T-helper 9 cell (primary cell): Measurements from ENCODE around the gene SCAP.

Experiments used
- DNase-seq: peaks from one replicate; pipeline ENCODE4 v3.0.0-alpha.2; 2020

Gene SCAP

GRCh38 chr3:47412842-47413520, 62.8 kb downstream of the SCAP start:
- DNase-seq = no peak

DNA sequence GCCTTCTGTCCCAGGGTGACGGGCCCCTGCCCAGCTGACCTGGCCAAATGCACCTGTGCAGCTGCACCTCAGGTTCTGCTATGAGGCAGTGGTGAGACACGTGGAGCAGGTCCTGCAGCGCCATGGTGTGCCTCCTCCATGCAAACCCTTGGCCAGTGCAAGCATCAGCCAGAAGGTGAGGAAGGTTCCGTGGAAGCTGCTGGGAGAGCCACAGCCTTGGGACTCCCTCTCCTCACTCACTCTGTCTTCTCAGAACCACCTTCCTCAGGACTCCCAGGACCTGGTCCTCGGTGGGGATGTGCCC, 63.3 kb downstream of the SCAP start:
- no peak for DNase-seq

- no peak for DNase-seq
Measured at GRCh38 chr3:47411696-47412452, 63.9 kb downstream of the SCAP start.

- DNase-seq = no peak
Measured at GRCh38 chr3:47410801-47411646, 64.7 kb downstream of the SCAP start.

- no peak for DNase-seq
Measured at GRCh38 chr3:47410417-47410720, 65.4 kb downstream of the SCAP start.

- no peak for DNase-seq
Measured at GRCh38 chr3:47409688-47410416, 65.9 kb downstream of the SCAP start.

DNA sequence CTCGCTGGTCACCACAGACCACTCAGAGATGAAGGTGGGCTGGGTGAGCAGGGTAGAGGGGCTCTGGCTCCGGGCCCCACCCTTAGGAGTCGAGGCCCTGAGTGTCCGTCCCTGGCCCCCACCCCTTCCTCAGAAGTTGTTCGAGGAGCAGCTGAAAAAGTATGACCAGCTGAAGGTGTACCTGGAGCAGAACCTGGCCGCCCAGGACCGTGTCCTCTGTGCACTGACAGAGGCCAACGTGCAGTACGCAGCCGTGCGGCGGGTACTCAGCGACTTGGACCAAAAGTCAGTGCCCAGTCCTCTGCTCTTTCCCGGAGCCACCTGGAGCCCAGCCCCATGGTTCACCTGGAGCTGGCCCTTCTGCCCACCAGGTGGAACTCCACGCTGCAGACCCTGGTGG, 66.5 kb downstream of the SCAP start:
- no peak for DNase-seq

- DNase-seq = no peak
Measured at GRCh38 chr3:47408839-47409229, 66.9 kb downstream of the SCAP start.

DNA sequence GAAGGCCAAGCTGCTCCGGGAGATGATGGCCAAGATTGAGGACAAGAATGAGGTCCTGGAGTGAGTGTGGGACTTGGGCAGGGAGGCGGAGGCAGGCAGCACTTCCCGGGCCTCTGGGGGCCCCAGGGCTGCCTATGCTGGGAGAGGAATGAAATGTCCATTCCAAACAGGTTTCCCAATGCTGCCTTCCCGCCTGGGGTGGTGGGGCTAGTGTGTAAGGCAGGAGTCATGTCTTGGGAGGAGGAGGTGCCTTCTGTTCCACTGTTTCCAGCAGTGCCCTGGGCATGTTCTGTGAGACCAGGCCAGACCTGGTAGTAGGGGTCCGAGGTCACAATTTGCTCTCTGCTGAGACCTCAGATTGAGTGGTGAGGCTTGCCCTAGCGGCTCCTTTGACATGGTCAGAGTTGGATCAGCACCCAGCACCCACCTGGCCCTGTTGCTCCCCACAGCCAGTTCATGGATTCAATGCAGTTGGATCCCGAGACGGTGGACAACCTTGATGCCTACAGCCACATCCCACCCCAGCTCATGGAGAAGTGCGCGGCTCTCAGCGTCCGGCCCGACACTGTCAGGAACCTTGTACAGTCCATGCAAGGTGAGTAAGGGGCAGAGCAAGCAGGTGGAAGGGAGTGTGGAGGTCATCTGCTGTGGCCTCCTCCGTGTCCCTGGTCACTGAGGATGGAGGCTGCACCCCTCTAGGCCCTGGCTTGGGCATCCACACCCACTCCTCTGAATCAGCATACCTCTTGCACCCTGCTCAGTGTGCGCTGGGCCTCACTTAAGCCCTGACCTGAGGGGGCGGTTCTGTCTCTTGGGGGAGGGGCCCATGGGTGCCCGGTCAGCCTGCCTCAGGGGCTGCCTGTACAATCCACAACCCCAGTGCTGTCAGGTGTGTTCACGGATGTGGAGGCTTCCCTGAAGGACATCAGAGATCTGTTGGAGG, 67.6 kb downstream of the SCAP start:
- DNase-seq = no peak

DNA sequence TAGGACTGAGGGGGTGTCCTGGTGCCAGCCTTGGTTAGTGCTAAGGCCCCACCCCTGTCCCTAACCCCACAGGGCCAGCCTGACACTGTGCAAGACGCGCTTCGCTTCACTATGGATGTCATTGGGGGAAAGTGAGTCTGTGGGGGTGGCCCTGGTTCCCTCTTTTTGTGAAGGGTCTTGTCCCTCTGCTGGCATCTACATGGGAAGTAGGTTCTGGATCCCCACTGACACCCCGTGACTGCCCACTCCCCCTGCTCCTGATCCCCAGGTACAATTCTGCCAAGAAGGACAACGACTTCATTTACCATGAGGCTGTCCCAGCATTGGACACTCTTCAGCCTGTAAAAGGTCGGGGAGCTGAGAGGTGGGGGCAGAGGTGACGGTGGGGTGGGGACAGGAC, 68.5 kb downstream of the SCAP start:
- DNase-seq = no peak

DNA sequence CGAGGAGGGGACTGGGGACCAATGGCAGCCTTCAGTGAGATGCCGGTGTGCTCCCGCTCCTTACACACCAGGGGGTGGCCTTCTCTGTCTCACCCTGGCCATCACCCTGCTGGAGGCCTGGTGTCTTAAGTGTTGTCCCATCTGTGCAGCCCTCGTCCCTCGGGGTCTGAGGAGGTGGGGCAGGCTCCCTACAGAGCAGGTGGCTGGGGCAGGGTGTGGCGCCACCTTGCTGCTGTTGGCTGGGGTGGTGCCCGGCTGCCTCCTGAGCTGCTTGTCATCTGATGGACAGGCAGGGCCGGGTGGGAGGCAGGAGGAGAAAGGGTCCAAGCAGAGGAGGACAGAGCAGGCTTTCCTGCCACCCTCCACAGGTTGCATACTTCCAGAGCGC, 69.0 kb downstream of the SCAP start:
- no peak for DNase-seq

DNA sequence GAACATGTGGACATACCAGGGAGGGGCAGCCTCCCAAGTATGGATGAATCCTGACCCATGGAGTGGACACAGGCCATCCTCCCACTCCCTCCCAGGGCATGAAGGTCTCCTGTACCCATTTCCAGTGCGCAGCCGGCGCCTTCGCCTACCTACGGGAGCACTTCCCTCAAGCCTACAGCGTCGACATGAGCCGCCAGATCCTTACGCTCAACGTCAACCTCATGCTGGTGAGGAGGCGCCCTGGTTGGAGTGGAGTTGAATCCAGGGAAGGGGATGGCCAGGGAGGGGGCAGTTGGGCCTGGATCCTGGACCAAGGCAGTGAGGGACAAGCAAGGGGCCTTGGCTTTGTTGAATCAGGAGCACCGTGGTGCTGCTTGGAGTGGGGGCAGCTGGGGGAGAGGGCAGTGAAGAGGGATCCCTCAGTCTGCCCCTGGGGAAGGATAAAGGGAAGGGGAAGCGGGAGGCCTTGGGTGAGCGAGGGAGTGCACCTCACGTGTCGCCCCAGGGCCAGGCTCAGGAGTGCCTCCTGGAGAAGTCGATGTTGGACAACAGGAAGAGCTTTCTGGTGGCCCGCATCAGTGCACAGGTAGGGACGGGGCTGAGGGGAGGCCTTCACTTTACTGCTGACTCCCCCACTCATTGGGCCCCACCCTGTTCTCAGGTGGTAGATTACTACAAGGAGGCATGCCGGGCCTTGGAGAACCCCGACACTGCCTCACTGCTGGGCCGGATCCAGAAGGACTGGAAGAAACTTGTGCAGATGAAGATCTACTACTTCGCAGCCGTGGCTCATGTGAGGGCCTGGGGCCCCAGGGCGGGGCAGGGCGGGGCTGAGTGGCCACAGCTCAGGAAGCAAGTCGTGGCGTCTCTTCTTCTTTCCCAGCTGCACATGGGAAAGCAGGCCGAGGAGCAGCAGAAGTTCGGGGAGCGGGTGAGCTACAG, 69.7 kb downstream of the SCAP start:
- no peak for DNase-seq

- no peak for DNase-seq
Measured at GRCh38 chr3:47404955-47405790, 70.6 kb downstream of the SCAP start.

GRCh38 chr3:47404431-47404876, 71.3 kb downstream of the SCAP start:
- DNase-seq = no peak

DNA sequence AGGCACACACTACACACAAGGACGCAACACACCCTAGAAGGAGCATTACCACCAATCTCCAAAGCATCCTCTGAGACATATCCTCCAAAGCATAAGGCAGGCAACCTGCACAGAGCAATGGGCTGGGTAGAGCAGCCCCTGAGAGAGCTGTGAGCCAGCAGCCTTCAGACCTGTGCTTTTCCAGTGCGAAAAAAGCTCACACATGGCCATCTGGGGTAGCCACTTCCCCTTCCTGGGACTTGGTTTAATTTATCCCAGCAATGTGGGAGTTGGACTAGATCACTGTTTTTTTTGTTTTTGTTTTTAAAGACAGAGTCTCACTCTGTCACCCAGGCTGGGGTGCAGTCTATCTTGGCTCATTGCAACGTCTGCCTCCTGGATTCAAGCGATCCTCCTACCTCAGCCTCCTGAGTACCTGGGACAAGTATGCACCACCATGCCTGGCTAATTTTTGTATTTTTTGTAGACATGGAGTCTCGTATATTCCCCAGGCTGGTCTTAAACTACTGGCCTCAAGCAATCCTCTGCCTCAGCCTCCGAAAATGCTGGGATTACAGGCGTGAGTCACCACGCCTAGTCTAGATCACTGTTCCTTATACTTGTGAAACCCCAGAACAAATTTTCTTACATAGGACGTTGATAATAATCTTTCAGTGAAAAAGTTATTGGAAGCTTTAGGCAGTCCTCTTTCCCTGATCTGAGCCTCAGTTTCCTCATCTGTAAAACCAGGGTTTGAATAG, 76.0 kb downstream of the SCAP start:
- no peak for DNase-seq

DNA sequence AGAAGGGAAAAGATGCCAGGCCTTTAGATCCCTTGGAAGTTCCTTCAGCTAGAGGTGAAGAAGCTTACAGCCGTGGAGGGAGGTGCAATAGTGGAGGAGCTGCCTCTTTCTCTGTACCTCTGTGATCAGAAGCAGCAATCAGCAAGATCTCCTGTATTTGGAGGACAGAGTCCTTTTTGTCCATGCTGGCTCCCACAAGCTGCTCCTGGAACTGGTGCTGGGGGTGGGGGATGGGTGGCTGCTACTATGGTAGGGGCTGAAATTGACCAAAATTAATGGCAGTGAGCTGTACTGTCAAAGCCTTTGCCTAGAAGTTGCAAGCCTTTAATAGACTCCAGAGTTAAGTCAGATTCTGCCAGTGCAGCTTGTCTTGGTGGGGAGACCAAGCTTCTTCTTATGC, 76.7 kb downstream of the SCAP start:
- no peak for DNase-seq

DNA sequence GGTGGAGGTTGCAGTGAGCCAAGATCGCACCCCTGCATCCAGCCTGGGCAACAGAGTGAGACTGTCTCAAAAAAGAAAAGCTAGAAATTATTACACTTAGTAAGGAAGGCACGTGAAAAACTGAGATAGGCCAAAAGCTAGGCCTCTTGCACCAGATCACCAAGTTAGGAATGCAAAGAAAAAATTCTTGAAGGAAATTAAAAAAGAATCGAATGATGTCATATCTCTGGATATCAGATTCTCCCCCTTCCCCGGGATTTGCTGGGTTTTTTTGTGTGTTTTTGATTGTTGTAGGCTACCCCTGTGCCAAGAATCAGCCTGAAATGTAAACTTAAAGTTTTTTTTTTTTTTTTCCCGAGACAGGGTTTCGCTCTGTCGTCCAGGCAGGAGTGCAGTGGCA, 77.5 kb downstream of the SCAP start:
- no peak for DNase-seq

DNA sequence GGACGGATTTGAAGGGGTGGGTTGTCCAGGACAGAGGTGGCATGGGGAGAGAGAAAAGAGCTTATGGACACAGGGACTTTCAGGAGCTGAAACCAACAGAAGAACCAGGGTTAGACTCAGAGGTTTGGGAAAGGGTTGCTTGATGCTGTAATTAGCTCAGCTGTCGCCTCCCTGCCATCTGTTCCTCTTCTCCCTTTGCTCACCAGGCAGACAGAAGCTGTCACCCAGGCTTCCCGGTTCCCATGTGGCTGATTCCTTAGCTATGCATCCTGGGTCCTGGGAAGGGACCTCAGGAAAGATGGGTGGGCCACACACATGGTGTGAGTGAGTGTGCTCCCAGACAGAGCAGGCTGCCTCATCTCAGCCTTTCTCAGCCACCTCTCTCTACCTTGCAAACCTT, 80.9 kb downstream of the SCAP start:
- no peak for DNase-seq

DNA sequence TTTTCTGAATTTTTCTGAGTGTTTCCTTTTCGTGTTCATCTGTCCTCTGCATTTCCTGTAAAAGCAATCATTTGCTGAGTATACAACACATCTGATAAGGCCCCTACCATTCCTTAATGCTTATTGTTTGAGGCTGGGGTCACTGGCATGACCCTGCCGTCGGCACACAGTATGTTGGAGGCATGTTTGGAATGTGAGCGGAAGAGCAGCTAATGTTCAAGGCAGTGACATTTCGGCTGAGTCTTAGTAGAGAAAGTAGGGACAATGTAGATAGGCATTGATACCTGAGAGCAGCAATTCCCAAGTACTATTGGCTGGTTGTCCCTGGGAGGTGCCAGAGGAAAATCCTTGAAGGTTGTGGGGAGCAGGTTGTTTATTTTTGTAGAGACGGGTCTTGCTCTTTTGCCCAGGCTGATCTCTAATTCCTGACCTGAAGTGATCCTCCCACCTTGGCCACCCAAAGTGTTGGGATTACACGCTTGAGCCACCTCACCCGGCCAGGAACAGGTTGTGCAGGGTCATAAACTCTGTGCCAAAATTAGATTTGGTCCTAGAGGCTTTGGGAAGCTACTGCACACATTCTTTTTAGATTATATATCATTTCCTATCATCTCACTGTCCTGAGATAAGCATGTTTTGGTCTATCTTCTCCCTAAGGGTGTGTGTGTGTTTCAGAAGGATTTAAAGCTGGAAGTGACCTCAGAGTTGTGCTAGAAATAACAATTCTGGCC, 81.4 kb downstream of the SCAP start:
- no peak for DNase-seq
